GM23248 (cell line): Measurements from ENCODE around the gene NPAS2.

ENCODE experiments used
- EZH2 ChIP-seq: fragments of 200-600 bp; sonication (generic); IDR thresholded peaks from 2 replicates; pipeline ENCODE4 v1.6.1; 2018; ENCODE audit warnings: antibody characterized with exemption, mild to moderate bottlenecking; ENCODE audit not compliant: insufficient read depth, poor library complexity, severe bottlenecking
- EZH2phosphoT487 ChIP-seq: fragments of 200-600 bp; sonication (generic); IDR thresholded peaks from 2 replicates; pipeline ENCODE4 v1.6.1; 2018; ENCODE audit warnings: antibody characterized with exemption, moderate library complexity, mild to moderate bottlenecking, low read depth; ENCODE audit not compliant: insufficient read depth

- no peak for TF ChIP-seq EZH2
- no peak for TF ChIP-seq EZH2phosphoT487
These were observed 76.2 kb downstream of the NPAS2 start for GRCh38 chr2:100895934-100896685.
